Measurements from ENCODE around the gene PLEKHH2. TPM values are rescaled to one million over a fixed set of nuclear protein-coding genes. Genes with fewer than 3 reads are reported as not detected.

Gene PLEKHH2
- total and polyA plus RNA-seq, 11 donors = 0.10 to 6.5 (median 1.2) TPM

GRCh38 chr2:43727634-43728014 is 90.6 kb downstream of the PLEKHH2 start:
- Histone ChIP-seq H3K9me3 (no peaks in the 10 kb centered on the region), H3K4me1 (peaks cover 0 to 8% (median 0%) of the 10 kb centered on the region in 12 donors), H3K36me3 (peaks cover 0 to 4% (median 0%) of the 10 kb centered on the region in 9 donors), H3K4me3 (no peak overlapping the region), H3K27me3 (no peaks in the 10 kb centered on the region), H3K27ac (no peak overlapping the region)
- TF ChIP-seq CTCF (IDR thresholded peaks at IDR 0.05) (no peak), POLR2A (IDR thresholded peaks at IDR 0.05) (no peak)
- no peak for ATAC-seq
- WGBS, 4 donors = 96 to 99% (median 98%) methylated on average over 2 of the region's 2 CpGs
- no peak for DNase-seq
- intact Hi-C loops (cut with DNase I) = no loop called here

DNA sequence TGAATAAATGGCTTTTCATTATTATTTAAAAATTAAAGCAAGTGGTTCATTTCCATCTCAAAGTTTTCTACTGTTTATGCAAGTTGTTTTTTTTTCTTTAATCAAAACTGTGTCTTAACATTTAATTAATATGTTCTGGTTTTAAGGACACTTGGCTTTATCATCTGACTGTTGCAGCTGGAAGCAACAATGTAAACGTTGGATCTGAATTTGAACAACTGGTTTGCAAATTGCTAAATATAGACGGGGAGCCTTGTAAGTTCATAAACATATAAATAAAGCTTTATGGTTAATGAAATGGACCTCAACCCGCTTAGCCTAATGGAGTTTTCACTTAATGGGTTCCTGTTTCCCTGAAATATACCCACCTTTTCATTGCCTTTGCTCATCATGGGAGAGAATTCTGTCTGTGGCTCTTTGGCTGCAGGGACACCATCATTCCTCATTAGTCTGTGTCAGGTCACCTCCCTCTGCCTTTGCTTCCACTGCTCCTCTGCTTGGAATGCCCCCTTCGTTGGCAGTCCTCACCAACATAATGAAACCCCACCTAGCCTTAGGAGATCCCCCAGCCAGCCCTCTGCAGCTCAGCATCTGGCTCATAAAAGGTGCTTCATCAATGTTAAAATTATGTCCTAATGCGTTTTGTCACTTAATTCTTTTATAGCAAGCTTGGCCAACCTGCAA is 92.6 kb downstream of the PLEKHH2 start:
- H3K27ac ChIP-seq = no peak overlapping the region
- WGBS, 4 donors = 52 to 65% (median 59%) methylated on average over 5 of the region's 5 CpGs

GRCh38 chr2:43731211-43731610 is 94.2 kb downstream of the PLEKHH2 start:
- no peaks in the 10 kb centered on the region for H3K4me1 ChIP-seq
- WGBS, 4 donors = 84 to 91% (median 88%) methylated on average over 1 of the region's 1 CpG
- DNase-seq = no peak
- H3K4me3 ChIP-seq = peak overlapping the region in 2 of 12 donors; percentile 8 to 11
- H3K36me3 ChIP-seq = peaks cover 0 to 4% (median 0%) of the 10 kb centered on the region in 9 donors
- intact Hi-C loops (cut with DNase I) = no loop called here
- peak in 1 of 4 donors; percentile 46 for ATAC-seq
- no peaks in the 10 kb centered on the region for H3K27me3 ChIP-seq
- H3K9me3 ChIP-seq = no peaks in the 10 kb centered on the region
- TF ChIP-seq CTCF (IDR thresholded peaks at IDR 0.05) (no peak), POLR2A (IDR thresholded peaks at IDR 0.05) (no peak)
- peak overlapping the region in 4 of 12 donors; percentile 7 to 53 (median 16) for H3K27ac ChIP-seq

More for the DNA sequence above, 92.6 kb downstream of the PLEKHH2 start:
- no peak for DNase-seq
- Histone ChIP-seq H3K9me3 (no peaks in the 10 kb centered on the region), H3K4me1 (peaks cover 0 to 8% (median 0%) of the 10 kb centered on the region in 12 donors), H3K27me3 (no peaks in the 10 kb centered on the region), H3K4me3 (no peak overlapping the region), H3K36me3 (peaks cover 0 to 4% (median 0%) of the 10 kb centered on the region in 9 donors)
- no peak for ATAC-seq
- intact Hi-C loops (cut with DNase I) = no loop called here
- TF ChIP-seq CTCF (IDR thresholded peaks at IDR 0.05) (no peak), POLR2A (IDR thresholded peaks at IDR 0.05) (no peak)

GRCh38 chr2:43736637-43737036 is 99.6 kb downstream of the PLEKHH2 start:
- no peak overlapping the region for H3K27ac ChIP-seq
- H3K9me3 ChIP-seq = no peaks in the 10 kb centered on the region
- no peak for ATAC-seq
- H3K4me3 ChIP-seq = no peak overlapping the region
- intact Hi-C loops (cut with DNase I) = no loop called here
- H3K27me3 ChIP-seq = no peaks in the 10 kb centered on the region
- DNase-seq = no peak
- TF ChIP-seq POLR2A (IDR thresholded peaks at IDR 0.05) = no peak
- TF ChIP-seq CTCF (IDR thresholded peaks at IDR 0.05) = no peak
- H3K4me1 ChIP-seq = no peaks in the 10 kb centered on the region
- peaks cover 0 to 29% (median 0%) of the 10 kb centered on the region in 9 donors for H3K36me3 ChIP-seq
- WGBS, 4 donors = 74 to 83% (median 81%) methylated on average over 6 of the region's 6 CpGs
